GM23338 (cell line): ENCODE results near the gene ADCK2. TPM values are rescaled to one million over a fixed set of nuclear protein-coding genes. Genes with fewer than 3 reads are reported as not detected.

Experiments
- ATAC-seq: fragments of 200-7000 bp; cut with Tn5 transposase; 3 replicates; pipeline ENCODE4 v1.9.1; 2020
- DNase-seq: peaks from one replicate; pipeline ENCODE4 v3.0.0-alpha.2; 2015; ENCODE audit warnings: low spot score
- H2AFZ ChIP-seq: fragments of 200-600 bp; sonication (generic); 2 replicates; pipeline ENCODE4 v1.8.0; 2016; ENCODE audit warnings: antibody characterized with exemption, mild to moderate bottlenecking, moderate library complexity
- H3F3A ChIP-seq: fragments of 200-600 bp; sonication (generic); replicated peaks from 2 replicates; pipeline ENCODE4 v1.8.0; 2017; ENCODE audit warnings: antibody characterized with exemption, mixed run types, low read depth
- H3K27ac ChIP-seq: fragments of 200-600 bp; sonication (generic); 2 replicates; pipeline ENCODE4 v1.6.1; 2016; ENCODE audit warnings: low read depth
- H3K27me3 ChIP-seq: fragments of 200-600 bp; sonication (generic); 2 replicates; pipeline ENCODE4 v1.8.0; 2016; ENCODE audit warnings: mild to moderate bottlenecking, mixed run types, moderate library complexity; ENCODE audit not compliant: insufficient read depth
- H3K36me3 ChIP-seq: fragments of 200-600 bp; sonication (generic); 2 replicates; pipeline ENCODE4 v1.8.0; 2016; ENCODE audit warnings: mild to moderate bottlenecking; ENCODE audit not compliant: insufficient read depth
- H3K4me1 ChIP-seq: fragments of 200-600 bp; sonication (generic); 2 replicates; pipeline ENCODE4 v1.8.0; 2016; ENCODE audit warnings: mild to moderate bottlenecking, moderate library complexity; ENCODE audit not compliant: insufficient read depth
- H3K4me2 ChIP-seq: fragments of 200-600 bp; sonication (generic); 2 replicates; pipeline ENCODE4 v1.7.1; 2017; ENCODE audit warnings: mixed run types
- H3K4me3 ChIP-seq: fragments of 200-600 bp; sonication (generic); 2 replicates; pipeline ENCODE4 v1.6.1; 2016; ENCODE audit warnings: mixed run types
- H3K79me2 ChIP-seq: fragments of 200-600 bp; sonication (generic); replicated peaks from 2 replicates; pipeline ENCODE4 v1.8.0; 2017; ENCODE audit warnings: mild to moderate bottlenecking; ENCODE audit not compliant: insufficient read depth
- H3K9me2 ChIP-seq: fragments of 200-600 bp; sonication (generic); 2 replicates; pipeline ENCODE4 v1.8.0; 2017; ENCODE audit not compliant: insufficient read depth
- H4K20me1 ChIP-seq: fragments of 200-600 bp; sonication (generic); replicated peaks from 2 replicates; pipeline ENCODE4 v1.8.0; 2017; ENCODE audit warnings: mild to moderate bottlenecking; ENCODE audit not compliant: insufficient read depth
- H3K27ac Mint-ChIP-seq: 2 replicates; pipeline ENCODE4 v1.8.0; 2020; ENCODE audit warnings: inconsistent platforms, mild to moderate bottlenecking, moderate library complexity, mixed read lengths
- H3K27me3 Mint-ChIP-seq: 3 replicates; pipeline ENCODE4 v1.8.0; 2022; ENCODE audit warnings: low read depth, mild to moderate bottlenecking, moderate library complexity, mixed read lengths, inconsistent platforms; ENCODE audit not compliant: insufficient read depth, poor library complexity
- H3K36me3 Mint-ChIP-seq: 3 replicates; pipeline ENCODE4 v1.8.0; 2021; ENCODE audit warnings: low read depth, mild to moderate bottlenecking, inconsistent platforms, moderate library complexity, mixed read lengths
- H3K4me1 Mint-ChIP-seq: 3 replicates; pipeline ENCODE4 v1.8.0; 2020; ENCODE audit warnings: mild to moderate bottlenecking, inconsistent platforms, mixed read lengths
- H3K4me3 Mint-ChIP-seq: 3 replicates; pipeline ENCODE4 v1.8.0; 2021; ENCODE audit warnings: moderate library complexity, mild to moderate bottlenecking, inconsistent platforms, mixed read lengths
- H3K9me3 Mint-ChIP-seq: 3 replicates; pipeline ENCODE4 v1.8.0; 2020; ENCODE audit warnings: moderate library complexity, mild to moderate bottlenecking, inconsistent platforms, mixed read lengths
- CTCF ChIP-seq, 2 experiments: fragments of 200-600 bp in 1 of 2; sonication (generic) in 1 of 2; conservative IDR thresholded peaks; 2 replicates each; pipeline versions ENCODE4 v1.5.1 to v1.6.1; 2016 to 2017; ENCODE audit warnings: antibody characterized with exemption in 2 of 2, low read depth in 2 of 2, mild to moderate bottlenecking in 2 of 2, moderate library complexity in 1 of 2
- JUNB ChIP-seq: IDR thresholded peaks from one replicate; pipeline ENCODE4 v1.6.1; 2016; ENCODE audit warnings: antibody characterized with exemption; ENCODE audit not compliant: unreplicated experiment
- NANOG ChIP-seq: IDR thresholded peaks from 2 replicates; pipeline ENCODE4 v1.6.1; 2016; ENCODE audit warnings: antibody characterized with exemption, borderline replicate concordance
- ZNF114 ChIP-seq: fragments of 250-450 bp; sonication (Bioruptor Pico); IDR thresholded peaks from 2 replicates; pipeline ENCODE4 v1.5.0; 2020; ENCODE audit warnings: mild to moderate bottlenecking, moderate library complexity
- ZNF462 ChIP-seq: fragments of 250-450 bp; sonication (Bioruptor Pico); IDR thresholded peaks from 2 replicates; pipeline ENCODE4 v1.5.0; 2020; ENCODE audit warnings: mild to moderate bottlenecking, moderate library complexity
- polyA plus RNA-seq: library from polyadenylated mRNA; unstranded; fragments of >200 nt; fragmentation: Nextera tagmentation; extraction: Ambion mirVana; gene quantifications from 2 replicates; pipeline ENCODE4 v1.2.1, GENCODE V29; 2016
- total RNA-seq: library from RNA; depleted of rRNA; stranded (reverse); fragments of >200 nt; shearing (Covaris generic); gene quantifications from 2 replicates; pipeline ENCODE4 v1.2.3, GENCODE V29; 2014

Gene ADCK2
- total and polyA plus RNA-seq, 2 experiments from 2014 or later = 4.7 to 14.4 TPM

- TF ChIP-seq CTCF (conservative IDR thresholded peaks at IDR 0.05; ENCODE audit: low read depth in 2 of 2) (no peak), ZNF114 (CRISPR knock-in tag) (no peak)
These were observed 15.6 kb downstream of the ADCK2 start (continued) for GRCh38 chr7:140688341-140688740.

GRCh38 chr7:140689199-140690152 is 16.7 kb downstream of the ADCK2 start:
- Histone ChIP-seq H3K27ac (no peak overlapping the region), H3K36me3 (no peaks in the 10 kb centered on the region), H3K79me2 (no peaks in the 10 kb centered on the region), H3K4me3 (no peak overlapping the region), H2AFZ (no peak overlapping the region), H3K4me2 (no peak overlapping the region), H3K9me2 (no peaks in the 10 kb centered on the region), H3K27me3 (no peaks in the 10 kb centered on the region), H3F3A (no peaks in the 10 kb centered on the region), H4K20me1 (no peaks in the 10 kb centered on the region), H3K4me1 (no peaks in the 10 kb centered on the region)
- DNase-seq (peak; percentile 34), ATAC-seq (peak; percentile 26; the same call in 1 of the 3 replicates)
- Mint-ChIP-seq H3K4me1 (no peaks in the 10 kb centered on the region; the same call in 2 of the 3 replicates), H3K4me3 (no peak overlapping the region), H3K27me3 (peaks cover 3% of the 10 kb centered on the region), H3K27ac (no peak overlapping the region), H3K36me3 (peaks cover 3% of the 10 kb centered on the region; the same call in 2 of the 3 replicates), H3K9me3 (no peaks in the 10 kb centered on the region)
- peak; percentile 39 to 60; a peak in 3 of 4 replicates for TF ChIP-seq CTCF (conservative IDR thresholded peaks at IDR 0.05; ENCODE audit: low read depth in 2 of 2)
- no peak for TF ChIP-seq JUNB
- no peak for TF ChIP-seq NANOG

- H3K4me1 ChIP-seq = no peaks in the 10 kb centered on the region
- H3K79me2 ChIP-seq = no peaks in the 10 kb centered on the region
- peak; percentile 86 for ATAC-seq
- H3K36me3 Mint-ChIP-seq = peaks cover 3% of the 10 kb centered on the region; the same call in 2 of the 3 replicates
- no peak overlapping the region for H2AFZ ChIP-seq
- no peaks in the 10 kb centered on the region for H4K20me1 ChIP-seq
- no peaks in the 10 kb centered on the region for H3K9me2 ChIP-seq
- H3K4me2 ChIP-seq = no peak overlapping the region
- H3K36me3 ChIP-seq = no peaks in the 10 kb centered on the region
- peaks cover 9% of the 10 kb centered on the region for H3K27me3 Mint-ChIP-seq
- H3K9me3 Mint-ChIP-seq = no peaks in the 10 kb centered on the region; the same call in 2 of the 3 replicates
- no peak overlapping the region for H3K4me3 ChIP-seq
- no peak overlapping the region for H3K27ac Mint-ChIP-seq
- no peak overlapping the region for H3K27ac ChIP-seq
- peak; percentile 77 for DNase-seq
- no peaks in the 10 kb centered on the region for H3K27me3 ChIP-seq
- H3K4me3 Mint-ChIP-seq = no peak overlapping the region
- 0 out of 2 replicates have a peak, but pooled peaks cover 3% of the 10 kb centered on the region for H3F3A ChIP-seq
- H3K4me1 Mint-ChIP-seq = peaks cover 6% of the 10 kb centered on the region; the same call in 2 of the 3 replicates
- TF ChIP-seq ZNF114 (CRISPR knock-in tag) = no peak
- TF ChIP-seq ZNF462 = no peak
These were observed 18.8 kb downstream of the ADCK2 start for GRCh38 chr7:140691376-140692045.
